ENCODE data around the gene TBC1D23. TPM values are rescaled to one million over a fixed set of nuclear protein-coding genes. Genes with fewer than 3 reads are reported as not detected.

TBC1D23 gene
- total RNA-seq, 1 donor from 2014 or later: 36.6 TPM

- DNase-seq (ENCODE audit: low read depth) (no peak), FAIRE-seq (no peak)
- Histone ChIP-seq H3K27me3 (ENCODE audit: control insufficient read depth, insufficient read depth, low read length) (no peaks in the 10 kb centered on the region), H3K36me3 (ENCODE audit: control insufficient read depth, insufficient read depth, low read length) (peaks cover 6% of the 10 kb centered on the region), H3K4me3 (ENCODE audit: low read depth, low read length) (no peak overlapping the region)
- TF ChIP-seq CTCF (IDR thresholded peaks at IDR 0.05; ENCODE audit: insufficient read depth, low read length, severe bottlenecking): no peak
Observed at GRCh38 chr3:100368441-100368840, 107.6 kb downstream of the TBC1D23 start.

GRCh38 chr3:100370756-100371155 lies 110.0 kb downstream of the TBC1D23 start:
- H3K36me3 ChIP-seq (ENCODE audit: control insufficient read depth, insufficient read depth, low read length): peaks cover 6% of the 10 kb centered on the region
- no peaks in the 10 kb centered on the region for H3K27me3 ChIP-seq (ENCODE audit: control insufficient read depth, insufficient read depth, low read length)
- H3K4me3 ChIP-seq (ENCODE audit: low read depth, low read length): no peak overlapping the region
- TF ChIP-seq CTCF (IDR thresholded peaks at IDR 0.05; ENCODE audit: insufficient read depth, low read length, severe bottlenecking): no peak
- no peak for DNase-seq (ENCODE audit: low read depth)
- no peak for FAIRE-seq

GRCh38 chr3:100374521-100374920 lies 113.7 kb downstream of the TBC1D23 start:
- no peak for TF ChIP-seq CTCF (IDR thresholded peaks at IDR 0.05; ENCODE audit: insufficient read depth, low read length, severe bottlenecking)
- FAIRE-seq (no peak), DNase-seq (ENCODE audit: low read depth) (no peak)
- no peak overlapping the region for H3K4me3 ChIP-seq (ENCODE audit: low read depth, low read length)
- peaks cover 6% of the 10 kb centered on the region for H3K36me3 ChIP-seq (ENCODE audit: control insufficient read depth, insufficient read depth, low read length)
- H3K27me3 ChIP-seq (ENCODE audit: control insufficient read depth, insufficient read depth, low read length): no peaks in the 10 kb centered on the region

Other genes starting within 250 kb of the TBC1D23 start
- gene FILIP1L, start 146.5 kb upstream of the TBC1D23 start, total RNA-seq: 1.1 and 6.3 TPM in 2 replicates
- 15.3 and 21.9 TPM in 2 replicates for gene NIT2, start 73.8 kb downstream of the TBC1D23 start, total RNA-seq
- 33.4 and 40.8 TPM in 2 replicates for gene TOMM70, start 140.1 kb downstream of the TBC1D23 start, total RNA-seq
- 0.51 and 1.1 TPM in 2 replicates for gene LNP1, start 140.5 kb downstream of the TBC1D23 start, total RNA-seq
- gene TMEM45A, start 231.6 kb downstream of the TBC1D23 start, total RNA-seq: 6.5 and 6.8 TPM in 2 replicates

Data from bronchial epithelial cell (primary cell).